Neuronal stem cell (in vitro differentiated cells): ENCODE measurements around the gene CMIP.

Source experiments
- DNase-seq: peaks from one replicate; pipeline ENCODE4 v3.0.0-alpha.2; 2013; ENCODE audit warnings: low spot score
- H2AFZ ChIP-seq: one replicate; pipeline ENCODE4 v1.6.1; 2013; ENCODE audit warnings: mild to moderate bottlenecking, low read length, inconsistent platforms
- H2AK5ac ChIP-seq: 2 replicates; pipeline ENCODE4 v1.6.1; 2013; ENCODE audit warnings: low read depth, mild to moderate bottlenecking, inconsistent platforms, low read length, moderate library complexity, mixed read lengths
- H2BK120ac ChIP-seq: 2 replicates; pipeline ENCODE4 v1.6.1; 2013; ENCODE audit warnings: low read depth, mild to moderate bottlenecking, inconsistent platforms, low read length, moderate library complexity, mixed read lengths
- H2BK12ac ChIP-seq: one replicate; pipeline ENCODE4 v1.6.1; 2013; ENCODE audit warnings: low read length, inconsistent platforms
- H2BK15ac ChIP-seq: 2 replicates; pipeline ENCODE4 v1.6.1; 2013; ENCODE audit warnings: mild to moderate bottlenecking, low read length, inconsistent platforms, mixed read lengths
- H2BK5ac ChIP-seq: one replicate; pipeline ENCODE4 v1.6.1; 2013; ENCODE audit warnings: inconsistent platforms, mild to moderate bottlenecking, low read length, moderate library complexity
- H3K14ac ChIP-seq: one replicate; pipeline ENCODE4 v1.6.1; 2013; ENCODE audit warnings: low read length, inconsistent platforms
- H3K18ac ChIP-seq: 2 replicates; pipeline ENCODE4 v1.6.1; 2013; ENCODE audit warnings: low read length, inconsistent platforms
- H3K23ac ChIP-seq: 2 replicates; pipeline ENCODE4 v1.6.1; 2013; ENCODE audit warnings: low read depth, mild to moderate bottlenecking, mixed read lengths, low read length, inconsistent platforms; ENCODE audit not compliant: poor library complexity
- H3K27ac ChIP-seq: replicated peaks from 3 replicates; pipeline ENCODE4 v1.5.1; 2013; ENCODE audit warnings: low read length, inconsistent platforms
- H3K27me3 ChIP-seq, 3 experiments: 2 replicates each; pipeline ENCODE4 v1.6.1; 2013; ENCODE audit warnings: low read length in 3 of 3, mild to moderate bottlenecking in 2 of 3, inconsistent platforms in 1 of 3, low read depth in 1 of 3, mixed read lengths in 1 of 3, moderate library complexity in 1 of 3; ENCODE audit not compliant: control insufficient read depth in 3 of 3, insufficient read depth in 3 of 3
- H3K36me3 ChIP-seq, 2 donors: replicated peaks in 1 of 2; 2 replicates each; pipeline ENCODE4 v1.6.1; 2013; ENCODE audit warnings: low read length in 2 of 2; ENCODE audit not compliant: control insufficient read depth in 2 of 2, insufficient read depth in 2 of 2
- H3K4ac ChIP-seq: 2 replicates; pipeline ENCODE4 v1.6.1; 2013; ENCODE audit warnings: inconsistent platforms, mild to moderate bottlenecking, low read length, moderate library complexity
- H3K4me1 ChIP-seq, 2 donors: 1 replicate in 1 of 2; 2 replicates in 1 of 2; pipeline ENCODE4 v1.6.1; 2013; ENCODE audit warnings: low read length in 2 of 2, low read depth in 1 of 2; ENCODE audit not compliant: control insufficient read depth in 2 of 2, insufficient read depth in 1 of 2
- H3K4me2 ChIP-seq: one replicate; pipeline ENCODE4 v1.6.1; 2013; ENCODE audit warnings: mild to moderate bottlenecking, low read length, inconsistent platforms; ENCODE audit not compliant: insufficient read depth, poor library complexity, severe bottlenecking
- H3K4me3 ChIP-seq, 2 donors: 2 replicates each; pipeline ENCODE4 v1.5.1; 2013; ENCODE audit warnings: low read length in 2 of 2, mild to moderate bottlenecking in 2 of 2, inconsistent platforms in 1 of 2, moderate library complexity in 1 of 2
- H3K79me1 ChIP-seq: one replicate; pipeline ENCODE4 v1.6.1; 2013; ENCODE audit warnings: low read depth, mild to moderate bottlenecking, inconsistent platforms, low read length, moderate library complexity
- H3K9ac ChIP-seq: one replicate; pipeline ENCODE4 v1.6.1; 2013; ENCODE audit warnings: mild to moderate bottlenecking, low read depth, low read length, inconsistent platforms; ENCODE audit not compliant: poor library complexity
- H3K9me3 ChIP-seq, 2 donors: replicated peaks in 1 of 2; 2 replicates each; pipeline versions ENCODE3 to v1.6.1; 2013; ENCODE audit warnings: low read length in 2 of 2, mild to moderate bottlenecking in 2 of 2, inconsistent platforms in 1 of 2, low read depth in 1 of 2, mixed read lengths in 1 of 2, moderate library complexity in 1 of 2; ENCODE audit not compliant: control insufficient read depth in 2 of 2, insufficient read depth in 1 of 2
- H4K8ac ChIP-seq: one replicate; pipeline ENCODE4 v1.6.1; 2013; ENCODE audit warnings: low read depth, mild to moderate bottlenecking, inconsistent platforms, low read length, moderate library complexity
- H4K91ac ChIP-seq: one replicate; pipeline ENCODE4 v1.6.1; 2013; ENCODE audit warnings: low read length, low read depth, mild to moderate bottlenecking, inconsistent platforms; ENCODE audit not compliant: poor library complexity
- WGBS, 2 donors: extraction: QIAGEN DNeasy Blood & Tissue Kit; methylation state at CpG; one replicate each; pipeline ENCODE4 v1.1.7; 2013; ENCODE audit warnings: missing lambda C conversion rate in 2 of 2, mixed read lengths in 1 of 2; ENCODE audit not compliant: insufficient read length in 2 of 2, insufficient replicate concordance in 1 of 2; ENCODE audit errors: extremely low coverage in 2 of 2; 5-methylcytosine and 5-hydroxymethylcytosine counted together

The CMIP gene

GRCh38 chr16:81530814-81531213, 86.2 kb downstream of the CMIP start:
- Histone ChIP-seq H3K27me3 (no peaks in the 10 kb centered on the region), H3K14ac (no peak overlapping the region), H3K4me1 (peaks cover 2 to 6% of the 10 kb centered on the region in 2 donors), H2BK5ac (no peak overlapping the region), H2BK120ac (no peak overlapping the region), H3K4me3 (no peak overlapping the region), H2AK5ac (no peak overlapping the region), H3K18ac (no peak overlapping the region), H3K4ac (no peak overlapping the region), H3K9me3 (peaks cover 5 to 14% of the 10 kb centered on the region in 2 donors), H2BK12ac (no peak overlapping the region), H3K4me2 (no peak overlapping the region), H4K8ac (no peak overlapping the region), H3K9ac (no peak overlapping the region), H2BK15ac (no peak overlapping the region), H3K27ac (no peak overlapping the region), H3K36me3 (peaks cover 0 to 2% of the 10 kb centered on the region in 2 donors), H2AFZ (no peak overlapping the region), H3K23ac (no peak overlapping the region), H4K91ac (no peak overlapping the region), H3K79me1 (peaks cover 13% of the 10 kb centered on the region)
- no peak for DNase-seq
- no CpG with 5 or more reads among the region's 12 CpGs for WGBS, 2 donors

DNA sequence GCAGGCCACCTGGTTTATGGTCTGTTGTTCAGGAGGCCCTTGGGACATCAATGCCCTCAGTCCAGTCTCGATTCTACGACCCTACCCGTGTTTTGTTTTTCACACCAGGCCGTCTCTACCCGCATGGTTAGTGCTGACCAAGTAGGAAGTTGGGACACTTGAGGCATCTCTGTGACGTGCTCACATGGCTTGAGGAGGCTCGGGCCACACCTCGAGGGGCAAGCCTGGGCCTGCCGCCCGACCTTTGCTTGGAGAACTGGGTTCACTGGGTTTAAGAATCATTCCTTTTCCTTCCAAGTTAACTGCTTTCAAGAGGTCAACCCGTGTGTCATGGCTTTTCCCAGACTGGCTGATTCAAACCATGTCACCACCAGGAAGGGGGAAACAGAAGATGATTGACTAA, 86.8 kb downstream of the CMIP start:
- Histone ChIP-seq H3K4me2 (no peak overlapping the region), H3K36me3 (peaks cover 0 to 2% of the 10 kb centered on the region in 2 donors), H2BK120ac (no peak overlapping the region), H2BK12ac (no peak overlapping the region), H3K14ac (no peak overlapping the region), H2AK5ac (no peak overlapping the region), H3K23ac (no peak overlapping the region), H3K79me1 (peaks cover 13% of the 10 kb centered on the region), H2BK15ac (no peak overlapping the region), H3K27ac (no peak overlapping the region), H3K9ac (no peak overlapping the region), H3K9me3 (peaks cover 5 to 14% of the 10 kb centered on the region in 2 donors), H3K18ac (no peak overlapping the region), H2AFZ (no peak overlapping the region), H4K8ac (no peak overlapping the region), H3K4me1 (peaks cover 0 to 6% of the 10 kb centered on the region in 2 donors), H4K91ac (no peak overlapping the region), H3K4ac (no peak overlapping the region), H3K27me3 (no peaks in the 10 kb centered on the region), H2BK5ac (no peak overlapping the region), H3K4me3 (no peak overlapping the region)
- no peak for DNase-seq
- no CpG with 5 or more reads among the region's 11 CpGs for WGBS, 2 donors

- Histone ChIP-seq H3K27ac (no peak overlapping the region), H4K91ac (no peak overlapping the region), H3K9me3 (peaks cover 5 to 14% of the 10 kb centered on the region in 2 donors), H3K9ac (no peak overlapping the region), H3K4ac (no peak overlapping the region), H2BK120ac (no peak overlapping the region), H3K18ac (no peak overlapping the region), H2BK5ac (no peak overlapping the region), H2AFZ (no peak overlapping the region), H3K4me2 (no peak overlapping the region), H2BK15ac (no peak overlapping the region), H3K4me1 (peaks cover 0 to 6% of the 10 kb centered on the region in 2 donors), H3K27me3 (no peaks in the 10 kb centered on the region), H3K23ac (no peak overlapping the region), H2AK5ac (no peak overlapping the region), H4K8ac (no peak overlapping the region), H3K4me3 (no peak overlapping the region), H3K36me3 (peaks cover 0 to 2% of the 10 kb centered on the region in 2 donors), H2BK12ac (no peak overlapping the region), H3K79me1 (peaks cover 14% of the 10 kb centered on the region), H3K14ac (no peak overlapping the region)
- DNase-seq = no peak
- no CpG with 5 or more reads among the region's 19 CpGs for WGBS, 2 donors
Observed at GRCh38 chr16:81532491-81533174, 88.0 kb downstream of the CMIP start.

GRCh38 chr16:81533175-81533507, 88.5 kb downstream of the CMIP start:
- Histone ChIP-seq H2AK5ac (no peak overlapping the region), H3K14ac (no peak overlapping the region), H2BK15ac (no peak overlapping the region), H3K4ac (no peak overlapping the region), H3K18ac (no peak overlapping the region), H3K23ac (no peak overlapping the region), H3K4me1 (peaks cover 0 to 6% of the 10 kb centered on the region in 2 donors), H3K4me2 (no peak overlapping the region), H3K9ac (no peak overlapping the region), H4K8ac (no peak overlapping the region), H3K36me3 (peaks cover 0 to 2% of the 10 kb centered on the region in 2 donors), H3K4me3 (no peak overlapping the region), H2BK12ac (no peak overlapping the region), H3K9me3 (peaks cover 5 to 11% of the 10 kb centered on the region in 2 donors), H4K91ac (no peak overlapping the region), H3K79me1 (peaks cover 14% of the 10 kb centered on the region), H3K27ac (no peak overlapping the region), H2BK120ac (no peak overlapping the region), H3K27me3 (no peaks in the 10 kb centered on the region), H2AFZ (no peak overlapping the region), H2BK5ac (no peak overlapping the region)
- no CpG with 5 or more reads among the region's 3 CpGs for WGBS, 2 donors
- no peak for DNase-seq
